OCI-LY1 (cell line): ENCODE measurements around the gene SLC25A34.

Experiments
- EZH2 ChIP-seq: fragments of 200-600 bp; sonication (generic), shearing (Covaris generic); IDR thresholded peaks from 2 replicates; pipeline ENCODE4 v1.8.0; 2017; ENCODE audit warnings: borderline replicate concordance, mixed run types, mild to moderate bottlenecking, antibody characterized with exemption, low read length, moderate library complexity, mixed read lengths
- TF ChIP-seq, protein P1 (sequence below): fragments of 200-600 bp; sonication (generic), shearing (Covaris generic); IDR thresholded peaks from 2 replicates; pipeline ENCODE4 v1.5.1; 2017; ENCODE audit warnings: mild to moderate bottlenecking, antibody characterized with exemption, low read length, moderate library complexity, mixed read lengths

DNA sequence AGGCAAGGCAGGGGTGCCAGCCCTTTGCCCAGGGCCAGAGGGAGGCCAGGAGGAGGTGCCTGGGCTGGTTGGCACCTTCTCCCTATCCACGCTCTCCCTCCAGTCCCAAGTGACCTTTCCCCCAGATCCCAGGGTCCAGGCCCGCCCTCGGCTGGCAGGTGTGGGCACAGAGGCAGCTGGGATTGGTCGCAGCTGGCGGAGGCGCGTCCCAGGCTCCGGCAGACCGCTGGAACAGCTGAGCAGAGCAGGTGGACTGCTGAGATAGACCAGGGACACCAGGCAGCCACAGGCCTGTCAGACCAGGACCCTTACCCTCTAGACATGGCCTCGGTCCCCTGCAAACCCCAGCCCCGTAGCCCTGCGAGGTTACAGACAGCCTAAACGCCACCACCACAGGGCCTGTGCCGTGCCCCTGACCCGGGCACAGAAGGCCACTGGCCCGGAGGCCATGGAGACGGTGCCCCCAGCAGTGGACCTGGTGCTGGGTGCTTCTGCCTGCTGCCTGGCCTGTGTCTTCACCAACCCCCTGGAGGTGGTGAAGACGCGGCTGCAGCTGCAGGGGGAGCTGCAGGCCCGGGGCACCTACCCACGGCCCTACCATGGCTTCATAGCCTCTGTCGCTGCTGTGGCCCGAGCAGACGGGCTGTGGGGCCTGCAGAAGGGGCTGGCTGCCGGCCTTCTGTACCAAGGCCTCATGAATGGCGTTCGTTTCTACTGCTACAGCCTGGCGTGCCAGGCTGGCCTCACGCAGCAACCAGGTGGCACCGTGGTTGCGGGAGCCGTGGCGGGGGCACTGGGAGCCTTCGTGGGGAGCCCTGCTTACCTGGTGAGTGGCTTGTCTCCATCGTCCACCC, at the start of gene SLC25A34:
- TF ChIP-seq, protein P1, sequence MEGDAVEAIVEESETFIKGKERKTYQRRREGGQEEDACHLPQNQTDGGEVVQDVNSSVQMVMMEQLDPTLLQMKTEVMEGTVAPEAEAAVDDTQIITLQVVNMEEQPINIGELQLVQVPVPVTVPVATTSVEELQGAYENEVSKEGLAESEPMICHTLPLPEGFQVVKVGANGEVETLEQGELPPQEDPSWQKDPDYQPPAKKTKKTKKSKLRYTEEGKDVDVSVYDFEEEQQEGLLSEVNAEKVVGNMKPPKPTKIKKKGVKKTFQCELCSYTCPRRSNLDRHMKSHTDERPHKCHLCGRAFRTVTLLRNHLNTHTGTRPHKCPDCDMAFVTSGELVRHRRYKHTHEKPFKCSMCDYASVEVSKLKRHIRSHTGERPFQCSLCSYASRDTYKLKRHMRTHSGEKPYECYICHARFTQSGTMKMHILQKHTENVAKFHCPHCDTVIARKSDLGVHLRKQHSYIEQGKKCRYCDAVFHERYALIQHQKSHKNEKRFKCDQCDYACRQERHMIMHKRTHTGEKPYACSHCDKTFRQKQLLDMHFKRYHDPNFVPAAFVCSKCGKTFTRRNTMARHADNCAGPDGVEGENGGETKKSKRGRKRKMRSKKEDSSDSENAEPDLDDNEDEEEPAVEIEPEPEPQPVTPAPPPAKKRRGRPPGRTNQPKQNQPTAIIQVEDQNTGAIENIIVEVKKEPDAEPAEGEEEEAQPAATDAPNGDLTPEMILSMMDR = no peak
- no peak for TF ChIP-seq EZH2
